HFF-Myc (cell line): ENCODE results near the gene CCDC192.
"Not testable (repeated sequence)": the region's sequence is repeated elsewhere in the genome, so short reads cannot be mapped to it uniquely, and the experiment has no call there.

Experiments
- DNase-seq: peaks from one replicate; pipeline ENCODE4 v3.0.0-alpha.2; 2011; ENCODE audit warnings: low read depth; ENCODE audit errors: extremely low read depth
- H3K4me3 ChIP-seq: replicated peaks from 2 replicates; pipeline ENCODE4 v1.5.1; 2011; ENCODE audit warnings: low read depth, mild to moderate bottlenecking, control low read depth, low read length
- TF ChIP-seq, protein P1 (sequence below): IDR thresholded peaks from 2 replicates; pipeline ENCODE4 v1.5.1; 2012; ENCODE audit warnings: mild to moderate bottlenecking, low read depth, low read length, control low read depth; ENCODE audit errors: missing control alignments

Gene CCDC192

DNA sequence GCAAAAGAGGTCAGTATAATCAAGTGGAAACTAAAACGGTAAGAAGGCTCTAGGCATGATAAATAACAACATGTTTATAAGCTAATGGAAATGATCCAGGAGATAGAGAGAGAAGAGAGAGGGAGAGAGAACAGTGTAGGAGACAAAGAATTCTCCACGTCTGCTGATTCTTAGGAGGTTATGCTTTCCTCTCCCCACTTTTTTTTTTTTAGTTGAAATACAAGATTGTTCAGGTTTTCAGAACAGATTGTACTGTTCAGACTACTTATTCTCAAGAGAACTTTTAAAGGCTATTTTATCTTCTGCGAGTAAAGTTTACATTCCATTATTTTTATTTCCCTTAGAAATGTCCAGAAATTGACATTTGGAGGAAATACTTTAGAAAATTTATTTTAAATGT is 4.0 kb downstream of the CCDC192 start:
- no peak for DNase-seq
- no peak overlapping the region for H3K4me3 ChIP-seq
- TF ChIP-seq, protein P1, sequence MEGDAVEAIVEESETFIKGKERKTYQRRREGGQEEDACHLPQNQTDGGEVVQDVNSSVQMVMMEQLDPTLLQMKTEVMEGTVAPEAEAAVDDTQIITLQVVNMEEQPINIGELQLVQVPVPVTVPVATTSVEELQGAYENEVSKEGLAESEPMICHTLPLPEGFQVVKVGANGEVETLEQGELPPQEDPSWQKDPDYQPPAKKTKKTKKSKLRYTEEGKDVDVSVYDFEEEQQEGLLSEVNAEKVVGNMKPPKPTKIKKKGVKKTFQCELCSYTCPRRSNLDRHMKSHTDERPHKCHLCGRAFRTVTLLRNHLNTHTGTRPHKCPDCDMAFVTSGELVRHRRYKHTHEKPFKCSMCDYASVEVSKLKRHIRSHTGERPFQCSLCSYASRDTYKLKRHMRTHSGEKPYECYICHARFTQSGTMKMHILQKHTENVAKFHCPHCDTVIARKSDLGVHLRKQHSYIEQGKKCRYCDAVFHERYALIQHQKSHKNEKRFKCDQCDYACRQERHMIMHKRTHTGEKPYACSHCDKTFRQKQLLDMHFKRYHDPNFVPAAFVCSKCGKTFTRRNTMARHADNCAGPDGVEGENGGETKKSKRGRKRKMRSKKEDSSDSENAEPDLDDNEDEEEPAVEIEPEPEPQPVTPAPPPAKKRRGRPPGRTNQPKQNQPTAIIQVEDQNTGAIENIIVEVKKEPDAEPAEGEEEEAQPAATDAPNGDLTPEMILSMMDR, result no peak

DNA sequence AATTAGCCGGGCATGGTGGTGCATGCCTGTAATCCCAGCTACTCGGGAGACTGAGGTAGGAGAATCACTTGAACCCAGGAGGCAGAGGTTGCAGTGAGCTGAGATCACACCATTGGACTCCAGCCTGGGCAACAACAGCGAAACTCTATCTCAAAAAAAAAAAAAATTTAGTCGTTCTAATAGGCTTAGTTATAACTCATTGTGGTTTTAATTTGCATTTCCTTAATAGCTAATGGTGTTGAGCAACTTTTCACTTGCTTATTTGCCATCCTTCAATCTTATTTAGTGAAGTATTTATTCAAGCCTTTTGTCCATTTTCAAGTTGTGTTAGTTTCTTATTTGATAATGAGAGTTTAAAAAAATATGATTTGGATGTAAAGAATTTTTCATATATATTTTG is 9.9 kb downstream of the CCDC192 start:
- not testable (repeated sequence) for DNase-seq

DNA sequence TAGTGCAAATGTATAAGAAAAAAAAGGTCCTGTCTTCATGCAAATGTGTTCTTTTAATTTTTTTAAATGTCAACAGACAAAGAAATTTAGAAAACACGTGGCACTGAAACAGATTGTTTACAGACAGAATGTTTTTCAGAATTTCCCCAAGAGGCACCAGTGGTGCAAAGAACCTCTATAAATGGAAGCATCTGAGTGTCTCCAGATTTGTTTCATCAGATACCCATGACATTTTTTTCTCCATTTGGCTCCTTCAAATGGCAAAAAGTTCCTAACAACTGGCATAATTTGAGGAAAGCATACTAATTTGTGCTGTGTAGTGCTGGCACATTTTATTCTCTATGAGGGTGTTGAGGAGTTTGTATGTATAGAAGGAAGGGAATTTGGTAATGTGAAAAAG is 15.0 kb downstream of the CCDC192 start:
- TF ChIP-seq, protein P1, result no peak
- no peak for DNase-seq
- H3K4me3 ChIP-seq, result no peak overlapping the region

More for the DNA sequence above, 9.9 kb downstream of the CCDC192 start:
- not testable (repeated sequence) for H3K4me3 ChIP-seq

DNA sequence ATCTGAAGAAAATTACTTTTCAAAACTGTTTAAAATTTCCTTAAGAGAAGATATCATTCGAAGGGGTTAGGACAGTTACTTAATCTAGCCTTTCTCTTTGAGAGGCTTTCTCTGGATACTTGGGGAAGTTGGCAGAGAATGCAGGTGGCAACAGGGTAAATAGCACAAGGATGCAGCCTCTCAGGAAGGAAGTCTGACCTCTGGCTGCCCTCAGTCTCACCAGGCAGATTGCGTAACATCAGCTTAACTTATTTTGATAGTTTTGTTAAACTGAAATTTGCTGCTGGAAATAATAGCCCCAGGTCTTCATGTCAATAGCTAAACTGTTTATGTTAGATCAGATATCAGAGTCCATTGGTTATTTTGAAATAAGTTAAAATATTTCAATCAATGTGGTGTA is 20.4 kb downstream of the CCDC192 start:
- DNase-seq, result peak; percentile 12
- no peak overlapping the region for H3K4me3 ChIP-seq
- TF ChIP-seq, protein P1, result no peak

DNA sequence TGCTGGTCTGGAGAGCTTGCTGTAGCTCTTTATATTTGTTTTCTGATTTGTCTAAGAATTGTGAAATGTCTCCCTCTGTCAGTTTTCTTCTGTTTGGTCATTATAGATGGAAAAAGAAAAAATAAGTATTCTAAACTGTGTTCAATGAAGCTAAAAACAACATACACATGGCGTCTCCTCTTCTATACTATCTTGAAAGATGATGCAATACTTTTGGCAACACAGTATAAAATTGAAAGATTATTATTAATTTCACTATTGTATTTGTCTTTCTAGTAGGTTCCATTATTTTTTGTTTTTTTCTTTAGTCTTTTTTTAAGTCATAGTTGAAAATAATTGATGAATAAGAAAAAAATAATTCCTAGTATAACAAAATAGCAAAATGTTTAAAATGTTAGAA is 22.5 kb downstream of the CCDC192 start:
- TF ChIP-seq, protein P1, result no peak
- DNase-seq, result no peak
- no peak overlapping the region for H3K4me3 ChIP-seq

DNA sequence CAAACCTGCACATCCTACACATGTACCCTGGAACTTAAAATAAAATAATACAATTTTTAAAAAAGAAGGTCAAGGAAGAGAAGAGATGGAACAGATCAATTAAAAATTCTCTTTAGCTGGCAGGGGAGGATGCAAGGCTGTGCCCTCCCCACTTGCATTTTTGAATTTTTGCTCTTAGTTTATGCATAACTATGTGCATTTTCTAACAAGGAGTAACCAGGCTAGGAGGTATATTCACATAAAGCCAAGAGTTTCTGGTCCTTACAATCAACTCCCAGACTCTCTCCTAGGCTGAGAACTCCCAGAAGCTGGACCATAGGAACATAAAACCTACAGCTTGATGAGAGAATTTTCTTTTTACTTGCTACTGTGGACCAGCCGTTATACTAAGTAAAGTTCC is 29.8 kb downstream of the CCDC192 start:
- TF ChIP-seq, protein P1, result no peak
- no peak overlapping the region for H3K4me3 ChIP-seq
- no peak for DNase-seq

DNA sequence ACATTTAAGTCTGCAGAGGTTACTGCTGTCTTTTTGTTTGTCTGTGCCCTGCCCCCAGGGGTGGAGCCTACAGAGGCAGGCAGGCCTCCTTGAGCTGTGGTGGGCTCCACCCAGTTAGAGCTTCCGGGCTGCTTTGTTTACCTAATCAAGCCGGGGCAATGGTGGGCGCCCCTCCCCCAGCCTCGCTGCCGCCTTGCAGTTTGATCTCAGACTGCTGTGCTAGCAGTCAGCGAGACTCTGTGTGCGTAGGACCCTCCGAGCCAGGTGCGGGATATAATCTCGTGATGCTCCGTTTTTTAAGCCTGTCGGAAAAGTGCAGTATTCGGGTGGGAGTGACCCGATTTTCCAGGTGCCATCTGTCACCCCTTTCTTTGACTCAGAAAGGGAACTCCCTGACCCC is 36.2 kb downstream of the CCDC192 start:
- DNase-seq, H3K4me3 ChIP-seq: not testable (repeated sequence)

DNA sequence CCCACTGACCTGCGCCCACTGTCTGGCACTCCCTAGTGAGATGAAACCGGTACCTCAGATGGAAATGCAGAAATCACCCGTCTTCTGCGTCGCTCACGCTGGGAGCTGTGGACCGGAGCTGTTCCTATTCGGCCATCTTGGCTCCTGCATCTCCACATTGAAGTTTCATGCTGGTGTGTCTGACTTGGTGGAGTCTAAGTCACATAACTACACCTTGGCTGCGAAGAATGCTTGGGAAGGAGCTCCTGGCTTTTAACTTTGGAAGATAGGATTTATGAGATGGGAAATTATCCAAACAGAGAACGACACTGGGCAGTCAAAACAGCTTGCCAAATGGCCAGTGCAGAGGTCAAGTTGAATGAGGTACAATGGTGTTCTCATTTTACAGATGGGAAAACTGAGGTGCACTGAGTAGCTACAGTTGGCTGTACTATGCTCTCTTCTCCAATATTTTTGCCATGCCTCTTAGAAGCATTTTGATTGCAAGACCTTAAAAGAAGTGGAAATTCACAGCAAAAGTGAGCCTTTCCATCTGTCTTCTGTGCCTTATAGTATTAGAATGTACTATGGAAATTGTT is 36.7 kb downstream of the CCDC192 start:
- H3K4me3 ChIP-seq, result no peak overlapping the region
- DNase-seq, result no peak
- TF ChIP-seq, protein P1, result no peak
